SU-DHL-6 (cell line): ENCODE measurements around the gene EFL1.
"Not testable (repeated sequence)": the region's sequence is repeated elsewhere in the genome, so short reads cannot be mapped to it uniquely, and the experiment has no call there.

Experiments
- EZH2phosphoT487 ChIP-seq: fragments of 200-600 bp; sonication (generic), shearing (Covaris generic); conservative IDR thresholded peaks from 2 replicates; pipeline ENCODE4 v1.6.1; 2018; ENCODE audit warnings: mild to moderate bottlenecking, antibody characterized with exemption, low read length, moderate library complexity, mixed read lengths
- TF ChIP-seq, protein P1 (sequence below): fragments of 200-600 bp; sonication (generic); IDR thresholded peaks from one replicate; pipeline ENCODE4 v1.5.1; 2017; ENCODE audit warnings: antibody characterized with exemption, mild to moderate bottlenecking, low read length, moderate library complexity; ENCODE audit not compliant: insufficient read depth, poor library complexity, severe bottlenecking

GRCh38 chr15:82245956-82246355 lies 16.6 kb downstream of the EFL1 start:
- TF ChIP-seq, protein P1, sequence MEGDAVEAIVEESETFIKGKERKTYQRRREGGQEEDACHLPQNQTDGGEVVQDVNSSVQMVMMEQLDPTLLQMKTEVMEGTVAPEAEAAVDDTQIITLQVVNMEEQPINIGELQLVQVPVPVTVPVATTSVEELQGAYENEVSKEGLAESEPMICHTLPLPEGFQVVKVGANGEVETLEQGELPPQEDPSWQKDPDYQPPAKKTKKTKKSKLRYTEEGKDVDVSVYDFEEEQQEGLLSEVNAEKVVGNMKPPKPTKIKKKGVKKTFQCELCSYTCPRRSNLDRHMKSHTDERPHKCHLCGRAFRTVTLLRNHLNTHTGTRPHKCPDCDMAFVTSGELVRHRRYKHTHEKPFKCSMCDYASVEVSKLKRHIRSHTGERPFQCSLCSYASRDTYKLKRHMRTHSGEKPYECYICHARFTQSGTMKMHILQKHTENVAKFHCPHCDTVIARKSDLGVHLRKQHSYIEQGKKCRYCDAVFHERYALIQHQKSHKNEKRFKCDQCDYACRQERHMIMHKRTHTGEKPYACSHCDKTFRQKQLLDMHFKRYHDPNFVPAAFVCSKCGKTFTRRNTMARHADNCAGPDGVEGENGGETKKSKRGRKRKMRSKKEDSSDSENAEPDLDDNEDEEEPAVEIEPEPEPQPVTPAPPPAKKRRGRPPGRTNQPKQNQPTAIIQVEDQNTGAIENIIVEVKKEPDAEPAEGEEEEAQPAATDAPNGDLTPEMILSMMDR, result not testable (repeated sequence)
- not testable (repeated sequence) for TF ChIP-seq EZH2phosphoT487
